OCI-LY3 (cell line): ENCODE measurements around the gene LAD1.

Experiments
- H2AFZ ChIP-seq: fragments of 200-600, 300-600 bp; shearing (Covaris generic); 2 replicates; pipeline ENCODE4 v1.6.0; 2014; ENCODE audit warnings: antibody characterized with exemption, low read depth, low read length
- H3K27ac ChIP-seq: fragments of 200-600, 300-600 bp; sonication (generic); 2 replicates; pipeline ENCODE4 v1.5.1; 2014; ENCODE audit warnings: mild to moderate bottlenecking, low read length, moderate library complexity, mixed read lengths
- H3K27me3 ChIP-seq: fragments of 200-600, 300-600 bp; sonication (generic); 2 replicates; pipeline ENCODE4 v1.6.1; 2014; ENCODE audit warnings: low read depth, low read length, mixed read lengths
- H3K36me3 ChIP-seq: fragments of 200-600, 300-600 bp; sonication (generic); replicated peaks from 2 replicates; pipeline ENCODE3; 2014; ENCODE audit warnings: low read depth, low read length, mixed read lengths
- H3K4me1 ChIP-seq: fragments of 300-600, 200-600 bp; sonication (generic); 2 replicates; pipeline ENCODE4 v1.6.1; 2014; ENCODE audit warnings: low read length, mixed read lengths
- H3K4me2 ChIP-seq: fragments of 200-600, 300-600 bp; sonication (generic); 2 replicates; pipeline ENCODE4 v1.6.1; 2014; ENCODE audit warnings: low read length, mixed read lengths
- H3K4me3 ChIP-seq: fragments of 300-600, 200-600 bp; sonication (generic); 2 replicates; pipeline ENCODE4 v1.5.1; 2014; ENCODE audit warnings: antibody characterized with exemption, mild to moderate bottlenecking, low read length, moderate library complexity
- H3K79me2 ChIP-seq: fragments of 300-600, 200-600 bp; shearing (Covaris generic); 2 replicates; pipeline ENCODE4 v1.6.1; 2014; ENCODE audit warnings: mild to moderate bottlenecking, low read length, mixed read lengths
- H3K9ac ChIP-seq: fragments of 300-600, 200-600 bp; shearing (Covaris generic); 2 replicates; pipeline ENCODE4 v1.6.0; 2014; ENCODE audit warnings: mild to moderate bottlenecking, low read length, moderate library complexity
- H3K9me3 ChIP-seq: fragments of 200-600, 300-600 bp; shearing (Covaris generic); 2 replicates; pipeline ENCODE4 v1.6.1; 2014; ENCODE audit warnings: low read length, mixed read lengths; ENCODE audit not compliant: insufficient read depth
- H4K20me1 ChIP-seq: fragments of 200-600, 300-600 bp; sonication (generic); 2 replicates; pipeline ENCODE4 v1.6.1; 2016; ENCODE audit warnings: low read length, mixed read lengths; ENCODE audit not compliant: insufficient read depth
- EZH2phosphoT487 ChIP-seq: fragments of 200-600 bp; shearing (Covaris generic); IDR thresholded peaks from 2 replicates; pipeline ENCODE4 v1.6.1; 2018; ENCODE audit warnings: antibody characterized with exemption, mixed run types, low read depth
- TF ChIP-seq, protein P1 (sequence below): fragments of 200-600, 300-600 bp; sonication (generic); IDR thresholded peaks from 2 replicates; pipeline ENCODE4 v1.5.1; 2014; ENCODE audit warnings: antibody characterized with exemption, low read length, low read depth

LAD1 gene

DNA sequence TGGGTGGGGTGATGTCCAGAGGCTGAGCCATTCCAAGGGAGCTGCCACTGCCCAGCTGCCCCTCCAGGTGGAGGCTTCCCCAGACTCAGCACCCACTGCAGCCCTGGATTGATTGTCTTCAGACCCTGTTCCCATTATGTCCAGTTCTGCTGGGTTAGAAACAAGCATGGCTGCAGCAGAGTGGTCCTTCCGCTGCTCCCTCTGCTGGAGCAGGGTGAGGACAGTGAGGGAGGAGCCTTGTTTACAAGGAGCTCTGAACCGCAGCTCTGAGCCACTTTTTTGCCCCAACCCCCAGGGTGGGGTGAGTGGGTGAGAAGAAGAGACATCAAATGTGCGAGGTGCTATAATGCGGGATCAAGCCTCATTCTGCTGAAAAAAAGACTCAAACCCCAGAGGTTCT lies 24.0 kb downstream of the LAD1 start:
- H3K4me3 ChIP-seq, result no peak overlapping the region
- H3K27me3 ChIP-seq, result peaks cover 68% of the 10 kb centered on the region
- H4K20me1 ChIP-seq, result no peaks in the 10 kb centered on the region
- no peak overlapping the region for H2AFZ ChIP-seq
- H3K27ac ChIP-seq, result no peak overlapping the region
- no peaks in the 10 kb centered on the region for H3K9me3 ChIP-seq
- H3K79me2 ChIP-seq, result no peaks in the 10 kb centered on the region
- no peak overlapping the region for H3K9ac ChIP-seq
- TF ChIP-seq EZH2phosphoT487, result no peak
- TF ChIP-seq, protein P1, sequence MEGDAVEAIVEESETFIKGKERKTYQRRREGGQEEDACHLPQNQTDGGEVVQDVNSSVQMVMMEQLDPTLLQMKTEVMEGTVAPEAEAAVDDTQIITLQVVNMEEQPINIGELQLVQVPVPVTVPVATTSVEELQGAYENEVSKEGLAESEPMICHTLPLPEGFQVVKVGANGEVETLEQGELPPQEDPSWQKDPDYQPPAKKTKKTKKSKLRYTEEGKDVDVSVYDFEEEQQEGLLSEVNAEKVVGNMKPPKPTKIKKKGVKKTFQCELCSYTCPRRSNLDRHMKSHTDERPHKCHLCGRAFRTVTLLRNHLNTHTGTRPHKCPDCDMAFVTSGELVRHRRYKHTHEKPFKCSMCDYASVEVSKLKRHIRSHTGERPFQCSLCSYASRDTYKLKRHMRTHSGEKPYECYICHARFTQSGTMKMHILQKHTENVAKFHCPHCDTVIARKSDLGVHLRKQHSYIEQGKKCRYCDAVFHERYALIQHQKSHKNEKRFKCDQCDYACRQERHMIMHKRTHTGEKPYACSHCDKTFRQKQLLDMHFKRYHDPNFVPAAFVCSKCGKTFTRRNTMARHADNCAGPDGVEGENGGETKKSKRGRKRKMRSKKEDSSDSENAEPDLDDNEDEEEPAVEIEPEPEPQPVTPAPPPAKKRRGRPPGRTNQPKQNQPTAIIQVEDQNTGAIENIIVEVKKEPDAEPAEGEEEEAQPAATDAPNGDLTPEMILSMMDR, result no peak
- H3K4me2 ChIP-seq, result no peak overlapping the region
- H3K4me1 ChIP-seq, result no peaks in the 10 kb centered on the region
- H3K36me3 ChIP-seq, result no peaks in the 10 kb centered on the region

DNA sequence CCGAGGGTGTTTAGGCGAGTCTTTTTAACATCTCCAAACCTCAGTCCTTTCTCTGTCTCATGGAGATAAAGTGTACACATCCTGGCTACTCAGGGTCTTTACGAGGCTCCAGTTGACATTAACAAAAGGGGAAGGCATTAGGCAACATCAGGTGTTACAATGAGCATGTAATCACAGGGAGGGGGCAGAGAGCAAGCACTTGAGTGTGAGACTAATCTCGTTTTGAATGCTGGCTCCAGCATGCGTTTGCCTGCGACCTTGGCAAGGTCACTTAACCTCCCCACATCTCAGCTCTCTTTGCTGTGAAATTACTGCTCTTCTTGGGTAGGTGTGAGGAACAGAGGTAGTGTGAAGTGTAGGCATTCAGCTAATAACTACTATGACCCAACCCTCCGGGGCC lies 24.8 kb downstream of the LAD1 start:
- no peaks in the 10 kb centered on the region for H3K79me2 ChIP-seq
- H4K20me1 ChIP-seq, result no peaks in the 10 kb centered on the region
- no peak overlapping the region for H3K4me3 ChIP-seq
- no peak overlapping the region for H3K27ac ChIP-seq
- H3K4me1 ChIP-seq, result no peaks in the 10 kb centered on the region
- no peak overlapping the region for H2AFZ ChIP-seq
- no peak for TF ChIP-seq EZH2phosphoT487
- TF ChIP-seq, protein P1, result no peak
- H3K27me3 ChIP-seq, result peaks cover 76% of the 10 kb centered on the region
- H3K9ac ChIP-seq, result no peak overlapping the region
- H3K4me2 ChIP-seq, result no peak overlapping the region
- no peaks in the 10 kb centered on the region for H3K9me3 ChIP-seq
- H3K36me3 ChIP-seq, result no peaks in the 10 kb centered on the region

GRCh38 chr1:201371792-201372191 lies 27.3 kb downstream of the LAD1 start:
- Histone ChIP-seq H3K9me3 (no peaks in the 10 kb centered on the region), H3K4me2 (no peak overlapping the region), H4K20me1 (no peaks in the 10 kb centered on the region), H3K27ac (no peak overlapping the region), H3K4me1 (no peaks in the 10 kb centered on the region), H3K27me3 (peaks cover 97% of the 10 kb centered on the region), H3K36me3 (no peaks in the 10 kb centered on the region), H3K79me2 (no peaks in the 10 kb centered on the region), H3K9ac (no peak overlapping the region), H3K4me3 (no peak overlapping the region), H2AFZ (no peak overlapping the region)
- TF ChIP-seq, protein P1, result no peak
- TF ChIP-seq EZH2phosphoT487, result no peak

- Histone ChIP-seq H3K9ac (no peak overlapping the region), H3K79me2 (no peaks in the 10 kb centered on the region), H3K4me1 (no peaks in the 10 kb centered on the region), H4K20me1 (no peaks in the 10 kb centered on the region), H3K27me3 (peaks cover 99% of the 10 kb centered on the region), H3K36me3 (no peaks in the 10 kb centered on the region), H3K4me3 (no peak overlapping the region), H3K4me2 (no peak overlapping the region), H3K9me3 (no peaks in the 10 kb centered on the region), H2AFZ (no peak overlapping the region), H3K27ac (no peak overlapping the region)
- no peak for TF ChIP-seq EZH2phosphoT487
- TF ChIP-seq, protein P1, result no peak
Measured at GRCh38 chr1:201371276-201371675, 27.8 kb downstream of the LAD1 start.
